ENCODE results near the gene EDIL3. TPM values are rescaled to one million over a fixed set of nuclear protein-coding genes. Genes with fewer than 3 reads are reported as not detected.

Gene EDIL3
- total and polyA plus RNA-seq, 7 donors: 3.5 to 57.3 (median 37.1) TPM

GRCh38 chr5:83927140-83927733 is 457.4 kb downstream of the EDIL3 start:
- H3K4me3 ChIP-seq: no peak overlapping the region
- 47 to 50% methylated on average over 4 of the region's 4 CpGs for WGBS, 2 donors
- H3K27me3 ChIP-seq: no peaks in the 10 kb centered on the region
- H3K36me3 ChIP-seq: no peaks in the 10 kb centered on the region
- intact Hi-C loops (cut with DNase I): no loop called here
- TF ChIP-seq POLR2AphosphoS5 (IDR thresholded peaks at IDR 0.05): no peak
- no peak for TF ChIP-seq EP300 (IDR thresholded peaks at IDR 0.05)
- TF ChIP-seq CTCF (IDR thresholded peaks at IDR 0.05): peak in 3 of 4 experiments; percentile 27 to 59 (median 57)
- H3K27ac ChIP-seq: no peak overlapping the region
- DNase-seq: peak; percentile 63
- no peaks in the 10 kb centered on the region for H3K4me1 ChIP-seq
- H3K9me3 ChIP-seq: no peaks in the 10 kb centered on the region

GRCh38 chr5:83925955-83926337 is 458.7 kb downstream of the EDIL3 start:
- no peaks in the 10 kb centered on the region for H3K36me3 ChIP-seq
- WGBS, 2 donors: 19 to 57% methylated on average over 3 of the region's 3 CpGs
- intact Hi-C loops (cut with DNase I): no loop called here

GRCh38 chr5:83925321-83925954 is 459.2 kb downstream of the EDIL3 start:
- Histone ChIP-seq H3K9me3 (no peaks in the 10 kb centered on the region), H3K4me1 (no peaks in the 10 kb centered on the region), H3K27me3 (no peaks in the 10 kb centered on the region), H3K27ac (no peak overlapping the region), H3K4me3 (no peak overlapping the region), H3K36me3 (no peaks in the 10 kb centered on the region)
- TF ChIP-seq CTCF (IDR thresholded peaks at IDR 0.05) (no peak), POLR2A (IDR thresholded peaks at IDR 0.05) (no peak)
- WGBS, 2 donors: 40 to 74% methylated on average over 4 of the region's 4 CpGs
- intact Hi-C loops (cut with DNase I): no loop called here
- DNase-seq: no peak

More at GRCh38 chr5:83925955-83926337, 458.7 kb downstream of the EDIL3 start:
- Histone ChIP-seq H3K27me3 (no peaks in the 10 kb centered on the region), H3K9me3 (no peaks in the 10 kb centered on the region), H3K4me3 (no peak overlapping the region), H3K27ac (no peak overlapping the region), H3K4me1 (no peaks in the 10 kb centered on the region)
- TF ChIP-seq POLR2AphosphoS5 (IDR thresholded peaks at IDR 0.05) (no peak), CTCF (IDR thresholded peaks at IDR 0.05) (no peak), POLR2A (IDR thresholded peaks at IDR 0.05) (no peak), EP300 (IDR thresholded peaks at IDR 0.05) (no peak)
- DNase-seq: no peak

GRCh38 chr5:83924891-83925290 is 459.8 kb downstream of the EDIL3 start:
- TF ChIP-seq CTCF (IDR thresholded peaks at IDR 0.05): no peak
- no peak for TF ChIP-seq POLR2AphosphoS5 (IDR thresholded peaks at IDR 0.05)
- TF ChIP-seq EP300 (IDR thresholded peaks at IDR 0.05): no peak
- no peak for TF ChIP-seq POLR2A (IDR thresholded peaks at IDR 0.05)
- DNase-seq: no peak
- no peaks in the 10 kb centered on the region for H3K9me3 ChIP-seq
- no peaks in the 10 kb centered on the region for H3K4me1 ChIP-seq
- no peaks in the 10 kb centered on the region for H3K36me3 ChIP-seq
- 90 to 91% methylated on average over 3 of the region's 3 CpGs for WGBS, 2 donors
- H3K4me3 ChIP-seq: no peak overlapping the region
- H3K27ac ChIP-seq: no peak overlapping the region
- intact Hi-C loops (cut with DNase I): no loop called here
- H3K27me3 ChIP-seq: no peaks in the 10 kb centered on the region

GRCh38 chr5:83924171-83924570 is 460.5 kb downstream of the EDIL3 start:
- no peaks in the 10 kb centered on the region for H3K4me1 ChIP-seq
- TF ChIP-seq EP300 (IDR thresholded peaks at IDR 0.05) (no peak), CTCF (IDR thresholded peaks at IDR 0.05) (no peak), POLR2AphosphoS5 (IDR thresholded peaks at IDR 0.05) (no peak), POLR2A (IDR thresholded peaks at IDR 0.05) (no peak)
- no peak overlapping the region for H3K4me3 ChIP-seq
- H3K9me3 ChIP-seq: no peaks in the 10 kb centered on the region
- H3K27me3 ChIP-seq: no peaks in the 10 kb centered on the region
- DNase-seq: no peak
- no peaks in the 10 kb centered on the region for H3K36me3 ChIP-seq
- intact Hi-C loops (cut with DNase I): no loop called here
- 86 to 91% methylated on average over 1 of the region's 1 CpG for WGBS, 2 donors
- H3K27ac ChIP-seq: no peak overlapping the region

Measured in sigmoid colon (tissue), 7 donors.